ENCODE measurements around the gene ITGA2B. TPM values are rescaled to one million over a fixed set of nuclear protein-coding genes. Genes with fewer than 3 reads are reported as not detected.

ITGA2B gene
- total RNA-seq, 1 donor from 2014 or later = 0.04 TPM

- no peak overlapping the region for H3K4me3 ChIP-seq (ENCODE audit: low read depth, low read length)
- DNase-seq (ENCODE audit: low read depth) = peak; percentile 88
- no peaks in the 10 kb centered on the region for H3K27me3 ChIP-seq (ENCODE audit: control insufficient read depth, insufficient read depth, low read length)
- H3K36me3 ChIP-seq (ENCODE audit: control insufficient read depth, insufficient read depth, low read length) = no peaks in the 10 kb centered on the region
- TF ChIP-seq CTCF (IDR thresholded peaks at IDR 0.05; ENCODE audit: insufficient read depth, low read length, poor library complexity, severe bottlenecking) = no peak
These were observed 62.5 kb downstream of the ITGA2B start for GRCh38 chr17:44326861-44327444.

- peak within 1 kb of the TSS; percentile 92 for H3K4me3 ChIP-seq (ENCODE audit: low read depth, low read length)
- peak; percentile 58 for DNase-seq (ENCODE audit: low read depth)
- no peaks in the 10 kb centered on the region for H3K27me3 ChIP-seq (ENCODE audit: control insufficient read depth, insufficient read depth, low read length)
- H3K36me3 ChIP-seq (ENCODE audit: control insufficient read depth, insufficient read depth, low read length) = no peaks in the 10 kb centered on the region
- TF ChIP-seq CTCF (IDR thresholded peaks at IDR 0.05; ENCODE audit: insufficient read depth, low read length, poor library complexity, severe bottlenecking) = no peak
These were observed 64.7 kb downstream of the ITGA2B start, which contains the start of gene SLC25A39 for GRCh38 chr17:44324571-44325275. SLC25A39 (minus strand) TSS chr17:44324823; CDS start chr17:44323562, 1,261 bp downstream.

GRCh38 chr17:44324092-44324570 lies 65.3 kb downstream of the ITGA2B start:
- Histone ChIP-seq H3K27me3 (ENCODE audit: control insufficient read depth, insufficient read depth, low read length) (no peaks in the 10 kb centered on the region), H3K36me3 (ENCODE audit: control insufficient read depth, insufficient read depth, low read length) (no peaks in the 10 kb centered on the region), H3K4me3 (ENCODE audit: low read depth, low read length) (peak overlapping the region; percentile 92)
- DNase-seq (ENCODE audit: low read depth) = no peak
- no peak for TF ChIP-seq CTCF (IDR thresholded peaks at IDR 0.05; ENCODE audit: insufficient read depth, low read length, poor library complexity, severe bottlenecking)

GRCh38 chr17:44323359-44324091 lies 65.9 kb downstream of the ITGA2B start:
- TF ChIP-seq CTCF (IDR thresholded peaks at IDR 0.05; ENCODE audit: insufficient read depth, low read length, poor library complexity, severe bottlenecking) = no peak
- DNase-seq (ENCODE audit: low read depth) = no peak
- H3K27me3 ChIP-seq (ENCODE audit: control insufficient read depth, insufficient read depth, low read length) = no peaks in the 10 kb centered on the region

GRCh38 chr17:44322236-44322895 lies 67.1 kb downstream of the ITGA2B start:
- no peak for TF ChIP-seq CTCF (IDR thresholded peaks at IDR 0.05; ENCODE audit: insufficient read depth, low read length, poor library complexity, severe bottlenecking)
- H3K36me3 ChIP-seq (ENCODE audit: control insufficient read depth, insufficient read depth, low read length) = no peaks in the 10 kb centered on the region
- no peak for DNase-seq (ENCODE audit: low read depth)
- H3K27me3 ChIP-seq (ENCODE audit: control insufficient read depth, insufficient read depth, low read length) = peaks cover 1% of the 10 kb centered on the region
- no peak overlapping the region for H3K4me3 ChIP-seq (ENCODE audit: low read depth, low read length)

More at GRCh38 chr17:44323359-44324091, 65.9 kb downstream of the ITGA2B start:
- H3K4me3 ChIP-seq (ENCODE audit: low read depth, low read length) = peak overlapping the region; percentile 92
- no peaks in the 10 kb centered on the region for H3K36me3 ChIP-seq (ENCODE audit: control insufficient read depth, insufficient read depth, low read length)

Other genes starting within 250 kb of the ITGA2B start
- gene HROB, start 247.7 kb downstream of the ITGA2B start, total RNA-seq = 3.1 and 3.8 TPM in 2 replicates
- gene ASB16, start 218.9 kb downstream of the ITGA2B start, total RNA-seq = not detected in 2 replicates
- gene TMUB2, start 202.7 kb downstream of the ITGA2B start, total RNA-seq = 35.0 and 40.5 TPM in 2 replicates
- gene ATXN7L3, start 189.8 kb downstream of the ITGA2B start, total RNA-seq = 50.8 and 65.9 TPM in 2 replicates
- gene UBTF, start 170.0 kb downstream of the ITGA2B start, total RNA-seq = 35.7 and 41.7 TPM in 2 replicates
- not detected in 2 replicates for gene SLC4A1, start 121.5 kb downstream of the ITGA2B start, total RNA-seq
- 3.3 and 12.3 TPM in 2 replicates for gene RUNDC3A, start 81.0 kb downstream of the ITGA2B start, total RNA-seq
- 145 and 146 TPM in 2 replicates for gene SLC25A39, start 64.8 kb downstream of the ITGA2B start, total RNA-seq
- 521 and 704 TPM in 2 replicates for gene GRN, start 44.3 kb downstream of the ITGA2B start, total RNA-seq
- gene FAM171A2, start 25.8 kb downstream of the ITGA2B start, total RNA-seq = 12.6 and 16.3 TPM in 2 replicates
- gene GPATCH8, start 113.8 kb upstream of the ITGA2B start, total RNA-seq = 30.9 and 34.9 TPM in 2 replicates
- 8.1 and 11.2 TPM in 2 replicates for gene FZD2, start 167.8 kb upstream of the ITGA2B start, total RNA-seq